Activated T-cell treated with anti-CD3 and anti-CD28 coated beads, Interleukin-2, amount 50 U/mL, for 4 hours (primary cell): Measurements from ENCODE around the gene PLPP3. TPM values are rescaled to one million over a fixed set of nuclear protein-coding genes. Genes with fewer than 3 reads are reported as not detected.

Experiments used
- ATAC-seq, 2 donors: fragments of 200-7000 bp; cut with Tn5 transposase; one replicate each; pipeline ENCODE4 v1.10.0; 2021
- DNase-seq: peaks from one replicate; pipeline ENCODE4 v3.0.0-alpha.2; 2020
- H3K27me3 Mint-ChIP-seq: one replicate; pipeline ENCODE4 v1.8.0; 2021; ENCODE audit warnings: low read depth, mixed read lengths
- H3K36me3 Mint-ChIP-seq: one replicate; pipeline ENCODE4 v1.8.0; 2022; ENCODE audit warnings: mixed read lengths; ENCODE audit not compliant: insufficient read depth
- H3K4me1 Mint-ChIP-seq: one replicate; pipeline ENCODE4 v1.8.0; 2021; ENCODE audit warnings: low read depth, mixed read lengths
- H3K4me3 Mint-ChIP-seq: one replicate; pipeline ENCODE4 v1.8.0; 2021; ENCODE audit warnings: mild to moderate bottlenecking, moderate library complexity, mixed read lengths
- H3K9me3 Mint-ChIP-seq: one replicate; pipeline ENCODE4 v1.8.0; 2021; ENCODE audit warnings: mixed read lengths
- total RNA-seq, 3 donors: library from RNA; stranded (reverse); gene quantifications; one replicate each; pipeline ENCODE4 v1.2.1, GENCODE V29; 2021

The PLPP3 gene
- total RNA-seq, 3 donors from 2014 or later = 0.20 to 0.49 (median 0.24) TPM

DNA sequence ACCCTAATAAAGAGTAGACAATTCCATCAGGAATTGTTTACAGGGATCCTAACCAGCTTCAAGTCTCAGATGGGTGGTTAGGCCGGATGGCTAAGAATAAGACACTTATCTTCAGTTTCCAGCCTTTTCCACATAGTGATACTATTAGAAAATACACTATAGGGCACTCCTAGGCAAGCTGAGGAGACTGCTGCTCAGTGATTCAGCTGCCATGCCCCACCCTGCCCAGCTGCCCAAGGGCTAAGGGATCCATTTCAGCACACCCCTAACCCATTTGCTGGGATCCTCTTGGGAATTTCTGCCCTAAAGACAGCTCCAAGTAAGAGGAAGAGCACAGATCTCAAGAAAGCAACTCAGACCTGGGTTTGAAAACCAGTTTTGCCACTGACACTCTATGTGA, 31.9 kb downstream of the PLPP3 start:
- ATAC-seq = no peak
- Mint-ChIP-seq H3K9me3 (no peaks in the 10 kb centered on the region), H3K27me3 (no peaks in the 10 kb centered on the region), H3K36me3 (no peaks in the 10 kb centered on the region), H3K4me1 (no peaks in the 10 kb centered on the region), H3K4me3 (no peak overlapping the region)
- no peak for DNase-seq

DNA sequence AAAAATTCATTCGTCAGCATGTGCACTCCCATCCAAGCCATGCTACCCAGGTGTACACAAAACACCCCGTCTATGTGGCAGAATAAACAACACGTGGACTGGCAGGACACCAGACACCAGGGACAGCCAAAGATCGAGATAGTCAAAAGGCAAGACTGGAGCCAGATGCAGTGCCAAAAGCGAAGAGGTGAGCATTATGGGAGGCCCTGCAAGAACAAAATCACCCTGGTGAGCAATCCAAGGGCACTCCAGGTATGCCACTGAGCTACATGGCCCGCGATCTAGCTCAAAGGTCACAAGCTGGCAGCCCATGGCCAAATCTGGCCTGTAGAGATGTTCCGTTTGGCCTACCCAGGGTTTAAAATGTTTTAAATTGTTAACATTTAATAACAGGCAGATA, 33.7 kb downstream of the PLPP3 start:
- Mint-ChIP-seq H3K4me3 (no peak overlapping the region), H3K36me3 (no peaks in the 10 kb centered on the region), H3K27me3 (no peaks in the 10 kb centered on the region), H3K9me3 (no peaks in the 10 kb centered on the region), H3K4me1 (no peaks in the 10 kb centered on the region)
- DNase-seq (no peak), ATAC-seq (no peak)

DNA sequence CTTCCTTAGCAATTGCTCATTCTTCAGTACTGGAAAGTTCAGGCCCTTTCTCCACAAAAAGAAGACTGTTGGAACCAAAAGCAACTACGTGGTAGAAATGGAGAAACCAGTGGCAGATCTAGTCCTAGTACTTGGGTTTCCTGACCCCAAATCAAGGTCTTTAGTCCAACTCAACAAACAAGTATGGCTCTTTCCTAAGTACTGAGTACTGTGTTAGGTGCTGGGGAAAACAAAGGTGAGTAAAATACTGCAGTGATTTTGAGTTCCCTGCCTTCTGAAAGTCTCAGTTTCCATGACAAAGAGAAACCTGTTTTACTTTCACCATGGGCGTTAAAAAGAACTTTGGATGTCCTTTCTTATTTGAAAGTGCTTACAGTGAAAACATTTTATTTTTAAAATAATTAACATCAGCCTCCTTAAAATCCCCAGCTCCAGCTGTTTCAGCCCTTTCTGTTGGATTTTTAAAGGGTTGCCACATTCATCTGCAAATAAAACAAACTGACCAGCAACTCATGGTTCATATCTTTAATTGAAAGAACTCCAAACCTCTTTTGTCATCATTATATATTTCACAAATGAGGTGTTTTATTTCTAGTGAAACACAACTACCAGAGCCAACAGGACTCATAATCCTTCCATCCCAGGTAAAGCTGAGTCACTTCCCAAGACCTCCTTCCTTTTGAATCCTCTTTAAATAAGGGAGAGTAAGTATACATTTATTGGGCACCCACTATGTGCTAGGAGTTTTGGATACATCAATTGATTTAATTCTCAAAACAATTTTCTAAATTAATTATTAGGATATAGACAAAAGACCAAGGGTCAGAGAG, 35.4 kb downstream of the PLPP3 start:
- H3K4me1 Mint-ChIP-seq = no peaks in the 10 kb centered on the region
- no peak overlapping the region for H3K4me3 Mint-ChIP-seq
- no peak for DNase-seq
- ATAC-seq = no peak
- no peaks in the 10 kb centered on the region for H3K36me3 Mint-ChIP-seq
- no peaks in the 10 kb centered on the region for H3K27me3 Mint-ChIP-seq
- H3K9me3 Mint-ChIP-seq = no peaks in the 10 kb centered on the region

DNA sequence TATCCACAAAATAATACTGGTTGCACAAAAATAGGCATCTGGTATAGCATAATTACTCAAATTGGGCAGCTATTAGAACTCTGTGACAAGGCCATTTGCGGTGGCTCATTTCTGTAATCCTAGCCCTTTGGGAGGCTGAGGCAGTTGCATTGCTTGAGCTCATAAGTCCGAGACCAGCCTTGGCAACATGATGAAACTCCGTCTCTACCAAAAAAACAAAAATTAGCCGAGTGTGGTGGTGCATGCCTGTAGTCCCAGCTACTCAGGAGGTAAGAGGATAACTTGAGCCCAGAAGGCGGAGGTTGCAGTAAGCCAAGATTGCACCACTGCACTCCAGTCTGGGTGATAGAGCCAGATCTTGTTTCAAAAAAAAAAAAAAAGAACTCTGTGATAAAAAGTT, 36.7 kb downstream of the PLPP3 start:
- no peak for DNase-seq
- H3K9me3 Mint-ChIP-seq = no peaks in the 10 kb centered on the region
- no peak for ATAC-seq
- H3K4me1 Mint-ChIP-seq = no peaks in the 10 kb centered on the region
- H3K27me3 Mint-ChIP-seq = no peaks in the 10 kb centered on the region
- no peak overlapping the region for H3K4me3 Mint-ChIP-seq
- H3K36me3 Mint-ChIP-seq = no peaks in the 10 kb centered on the region

DNA sequence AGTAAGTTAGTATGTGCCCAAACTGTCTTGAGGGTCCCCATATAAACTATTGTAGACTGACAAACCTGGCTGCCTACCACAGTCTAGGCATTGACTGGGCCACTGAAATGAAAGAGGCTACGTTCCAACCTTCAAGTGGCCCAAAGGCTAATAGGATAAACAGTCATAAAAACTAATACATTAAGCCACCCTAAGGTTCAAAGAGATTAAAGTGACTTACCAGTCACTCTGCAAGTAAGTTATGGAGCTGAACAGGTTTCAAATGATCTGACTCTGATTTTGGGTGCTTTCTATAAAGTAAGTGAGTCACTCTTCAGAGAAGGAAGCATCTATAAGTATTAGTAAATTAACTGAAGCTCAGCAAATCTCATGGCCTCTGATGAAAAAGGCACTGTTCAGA, 38.0 kb downstream of the PLPP3 start:
- peaks cover 4% of the 10 kb centered on the region for H3K27me3 Mint-ChIP-seq
- H3K36me3 Mint-ChIP-seq = no peaks in the 10 kb centered on the region
- ATAC-seq = no peak

GRCh38 chr1:56540467-56540866, 38.9 kb downstream of the PLPP3 start:
- ATAC-seq (no peak), DNase-seq (no peak)
- no peaks in the 10 kb centered on the region for H3K4me1 Mint-ChIP-seq
- H3K27me3 Mint-ChIP-seq = peaks cover 4% of the 10 kb centered on the region
- H3K4me3 Mint-ChIP-seq = no peak overlapping the region
- H3K9me3 Mint-ChIP-seq = no peaks in the 10 kb centered on the region
- no peaks in the 10 kb centered on the region for H3K36me3 Mint-ChIP-seq

More for the DNA sequence above, 38.0 kb downstream of the PLPP3 start:
- H3K9me3 Mint-ChIP-seq = no peaks in the 10 kb centered on the region
- H3K4me3 Mint-ChIP-seq = no peak overlapping the region
- H3K4me1 Mint-ChIP-seq = no peaks in the 10 kb centered on the region
- no peak for DNase-seq

DNA sequence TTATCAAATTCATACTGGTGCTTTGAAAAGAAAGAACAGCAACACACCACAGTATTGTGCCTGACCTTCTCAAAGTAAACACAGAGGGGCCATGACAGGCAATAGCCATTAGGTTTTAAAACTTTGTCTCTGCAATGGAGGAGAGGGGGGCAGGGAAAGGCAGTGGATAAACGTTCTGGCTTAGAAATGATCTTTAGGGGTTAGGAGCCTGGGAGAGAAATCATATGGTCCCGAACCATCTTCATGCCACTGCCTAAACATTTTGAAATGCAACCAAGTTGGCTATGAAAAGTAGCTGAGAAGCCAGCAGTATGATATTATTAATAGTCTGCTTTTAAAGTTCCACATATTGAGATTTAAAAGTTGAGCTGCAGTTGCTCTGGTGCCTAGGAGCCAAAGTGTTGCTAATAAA, 39.8 kb downstream of the PLPP3 start:
- ATAC-seq = no peak
- no peak overlapping the region for H3K4me3 Mint-ChIP-seq
- H3K9me3 Mint-ChIP-seq = no peaks in the 10 kb centered on the region
- peaks cover 4% of the 10 kb centered on the region for H3K27me3 Mint-ChIP-seq
- no peaks in the 10 kb centered on the region for H3K4me1 Mint-ChIP-seq
- H3K36me3 Mint-ChIP-seq = no peaks in the 10 kb centered on the region
- no peak for DNase-seq

DNA sequence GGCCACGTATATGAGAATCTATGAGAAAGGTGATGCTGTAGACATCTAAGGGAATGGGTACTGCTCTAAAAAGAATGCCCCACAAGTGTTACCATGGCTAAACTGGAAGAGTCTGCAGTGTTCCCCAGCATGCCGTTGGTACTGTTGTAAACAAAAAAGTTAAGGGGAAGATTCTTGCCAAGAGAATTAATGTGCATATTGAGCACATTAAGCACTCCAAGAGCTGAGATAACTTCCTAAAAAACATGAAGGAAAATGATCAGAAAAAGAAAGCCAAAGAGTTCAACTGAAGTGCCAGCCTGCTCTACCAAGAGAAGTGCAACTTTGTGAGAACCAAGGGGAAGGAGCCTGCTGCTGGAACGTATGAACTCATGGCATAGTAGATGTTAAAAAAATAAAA, 40.8 kb downstream of the PLPP3 start:
- Mint-ChIP-seq H3K36me3 (no peaks in the 10 kb centered on the region), H3K4me1 (no peaks in the 10 kb centered on the region), H3K9me3 (no peaks in the 10 kb centered on the region), H3K27me3 (peaks cover 4% of the 10 kb centered on the region), H3K4me3 (no peak overlapping the region)
- ATAC-seq (no peak), DNase-seq (no peak)

DNA sequence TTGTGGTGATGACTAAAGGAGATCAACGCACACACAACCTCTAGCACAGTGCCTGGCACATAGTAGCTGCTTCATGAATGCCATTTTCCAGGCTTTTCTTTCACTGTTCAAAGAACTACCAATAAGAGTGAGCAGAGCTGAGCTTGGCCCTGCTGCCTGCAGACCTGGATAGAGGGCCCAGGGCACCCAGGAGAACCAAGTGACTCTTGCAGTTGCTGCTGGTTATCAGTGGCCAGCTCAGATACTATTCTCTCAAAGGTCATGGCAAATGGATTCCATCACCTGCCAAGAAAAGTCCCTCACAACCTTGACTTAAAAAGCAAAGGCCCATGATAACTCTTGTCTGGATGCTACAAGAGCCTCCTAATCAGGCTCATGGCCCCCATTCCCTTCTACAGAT, 41.7 kb downstream of the PLPP3 start:
- Mint-ChIP-seq H3K9me3 (no peaks in the 10 kb centered on the region), H3K36me3 (no peaks in the 10 kb centered on the region), H3K4me3 (no peak overlapping the region), H3K27me3 (peaks cover 4% of the 10 kb centered on the region), H3K4me1 (no peaks in the 10 kb centered on the region)
- DNase-seq (no peak), ATAC-seq (no peak)

GRCh38 chr1:56535939-56536338, 43.4 kb downstream of the PLPP3 start:
- ATAC-seq (no peak), DNase-seq (no peak)
- Mint-ChIP-seq H3K4me1 (no peaks in the 10 kb centered on the region), H3K9me3 (no peaks in the 10 kb centered on the region), H3K4me3 (no peak overlapping the region), H3K36me3 (no peaks in the 10 kb centered on the region), H3K27me3 (peaks cover 4% of the 10 kb centered on the region)

DNA sequence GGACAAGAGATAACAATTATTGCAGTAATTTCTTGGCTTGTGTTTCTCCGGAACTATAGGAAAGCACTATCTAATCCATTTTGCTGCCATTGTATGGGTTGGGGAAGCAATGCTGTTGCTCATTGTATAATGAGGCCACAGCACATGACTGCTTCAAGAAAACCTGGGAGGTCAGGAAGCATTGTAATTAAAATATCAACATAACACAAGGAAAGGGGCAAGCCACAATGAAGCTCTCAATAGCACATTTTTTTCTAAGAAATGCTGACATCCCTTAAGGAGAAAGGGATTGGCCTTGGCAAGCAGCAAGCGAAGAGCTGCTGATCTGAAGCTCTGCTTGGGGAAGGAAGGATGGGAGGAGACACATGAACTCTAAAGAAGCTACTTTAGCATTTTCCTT, 44.0 kb downstream of the PLPP3 start:
- no peaks in the 10 kb centered on the region for H3K9me3 Mint-ChIP-seq
- H3K27me3 Mint-ChIP-seq = peaks cover 4% of the 10 kb centered on the region
- H3K36me3 Mint-ChIP-seq = no peaks in the 10 kb centered on the region
- no peaks in the 10 kb centered on the region for H3K4me1 Mint-ChIP-seq
- no peak for ATAC-seq
- no peak overlapping the region for H3K4me3 Mint-ChIP-seq
- no peak for DNase-seq

DNA sequence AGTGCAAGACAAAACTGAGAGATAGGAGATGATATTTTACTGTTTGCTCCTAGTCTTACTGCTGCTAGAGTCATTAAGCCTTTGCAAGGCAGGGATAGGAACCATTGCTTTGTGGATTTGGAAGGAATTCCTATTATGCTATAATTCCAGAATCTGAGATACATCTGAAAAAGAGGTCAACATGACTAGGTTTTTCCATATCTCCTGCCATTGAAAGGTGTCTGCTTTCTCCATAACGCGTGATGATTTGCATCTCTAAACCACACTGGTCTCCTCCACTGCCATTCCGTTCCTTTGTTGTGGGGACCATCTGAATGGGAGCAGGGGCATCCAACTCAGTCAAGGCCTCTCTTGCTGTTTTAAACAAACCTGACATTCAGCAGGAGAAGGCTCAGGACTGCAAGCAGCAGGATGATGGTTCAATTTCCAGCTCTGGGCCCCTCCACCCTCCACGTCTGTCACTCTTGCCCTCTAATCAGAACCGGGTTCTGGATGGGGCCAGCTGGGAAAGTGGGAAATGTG, 45.2 kb downstream of the PLPP3 start:
- H3K27me3 Mint-ChIP-seq = peaks cover 4% of the 10 kb centered on the region
- H3K36me3 Mint-ChIP-seq = no peaks in the 10 kb centered on the region
- H3K4me3 Mint-ChIP-seq = no peak overlapping the region
- H3K9me3 Mint-ChIP-seq = no peaks in the 10 kb centered on the region
- ATAC-seq = no peak
- H3K4me1 Mint-ChIP-seq = no peaks in the 10 kb centered on the region
- no peak for DNase-seq

- Mint-ChIP-seq H3K4me1 (no peaks in the 10 kb centered on the region), H3K36me3 (no peaks in the 10 kb centered on the region), H3K27me3 (peaks cover 4% of the 10 kb centered on the region), H3K9me3 (no peaks in the 10 kb centered on the region), H3K4me3 (no peak overlapping the region)
- ATAC-seq = no peak
- DNase-seq = no peak
Measured at GRCh38 chr1:56533621-56534020, 45.7 kb downstream of the PLPP3 start.

- DNase-seq = no peak
- Mint-ChIP-seq H3K4me1 (no peaks in the 10 kb centered on the region), H3K36me3 (no peaks in the 10 kb centered on the region), H3K4me3 (no peak overlapping the region), H3K9me3 (no peaks in the 10 kb centered on the region), H3K27me3 (peaks cover 4% of the 10 kb centered on the region)
- no peak for ATAC-seq
Measured at GRCh38 chr1:56533197-56533596, 46.2 kb downstream of the PLPP3 start.

DNA sequence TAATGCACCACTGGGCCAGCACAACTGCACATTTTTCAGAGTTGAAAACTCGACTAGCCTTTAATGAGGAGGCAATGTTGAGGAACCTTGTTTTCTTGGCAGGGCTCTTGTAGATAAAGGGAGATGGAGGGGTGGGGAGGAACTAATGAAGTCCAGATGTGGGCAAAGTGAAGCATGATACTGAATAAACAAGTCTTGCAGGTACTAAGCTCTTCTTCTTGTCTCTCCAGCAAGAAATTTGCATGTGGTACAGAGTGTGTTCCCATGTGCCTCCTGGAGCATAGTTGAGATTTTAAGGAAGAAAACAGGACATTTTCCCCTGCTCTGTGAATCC, 47.0 kb downstream of the PLPP3 start:
- no peak for ATAC-seq
- Mint-ChIP-seq H3K36me3 (no peaks in the 10 kb centered on the region), H3K4me3 (no peak overlapping the region), H3K27me3 (peaks cover 4% of the 10 kb centered on the region), H3K4me1 (no peaks in the 10 kb centered on the region), H3K9me3 (no peaks in the 10 kb centered on the region)
- no peak for DNase-seq
